Measurements from ENCODE around the gene ZCCHC17. TPM values are rescaled to one million over a fixed set of nuclear protein-coding genes. Genes with fewer than 3 reads are reported as not detected.

The ZCCHC17 gene
- total RNA-seq, 1 experiment from 2014 or later, result 30.2 TPM

DNA sequence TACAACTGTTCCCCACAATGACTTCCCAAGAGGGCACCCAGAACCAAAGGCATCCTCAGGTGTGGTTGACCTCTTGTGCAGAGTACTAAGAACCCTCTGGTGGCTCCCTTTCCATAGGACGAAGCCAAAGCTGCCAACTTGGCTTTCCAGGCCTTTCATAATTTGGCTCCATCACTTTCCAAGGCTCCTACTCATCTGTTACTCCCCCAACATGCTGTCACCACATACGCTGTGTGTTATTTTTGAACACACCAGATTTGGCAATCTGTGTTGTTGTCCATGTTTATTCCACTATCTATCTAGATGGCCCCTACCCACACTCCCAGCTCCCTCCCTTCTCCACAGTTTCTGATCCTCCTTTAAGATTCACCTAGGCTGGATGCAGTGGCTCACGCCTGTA lies 47.0 kb upstream of the ZCCHC17 start:
- Histone ChIP-seq H3K79me2 (ENCODE audit: low read length) (no peaks in the 10 kb centered on the region), H3K27ac (ENCODE audit: low read length) (no peak overlapping the region), H3K4me1 (ENCODE audit: insufficient read depth, low read length) (no peaks in the 10 kb centered on the region), H3K27me3 (ENCODE audit: low read length) (no peaks in the 10 kb centered on the region), H3F3A (ENCODE audit: low read length, unreplicated experiment) (no peaks in the 10 kb centered on the region), H3K9me3 (ENCODE audit: low read length) (no peaks in the 10 kb centered on the region), H2AFZ (ENCODE audit: low read length) (no peak overlapping the region), H3K4me3 (ENCODE audit: low read length) (no peak overlapping the region), H4K20me1 (ENCODE audit: low read length) (no peaks in the 10 kb centered on the region), H3K36me3 (ENCODE audit: low read depth, low read length) (no peaks in the 10 kb centered on the region), H3K9me2 (replicated peaks; ENCODE audit: low read length) (no peaks in the 10 kb centered on the region), H3K4me2 (ENCODE audit: low read length) (no peak overlapping the region), H3K9ac (ENCODE audit: low read length) (no peak overlapping the region)
- BruUV-seq (replicated peaks), result no TSS peak
- intact Hi-C loops (cut with micrococcal nuclease), result no loop called here
- DNase-seq (no peak), ATAC-seq (no peak)
- POLR2A ChIA-PET (ENCODE audit: unreplicated experiment), result no interaction called here
- CTCF ChIA-PET, result no interaction called here
- TF ChIP-seq EZH2 (IDR thresholded peaks at IDR 0.05; ENCODE audit: low read length, unreplicated experiment), result no peak
- TF ChIP-seq EZH2phosphoT487 (IDR thresholded peaks at IDR 0.05; ENCODE audit: borderline replicate concordance, low read length), result no peak
- TF ChIP-seq, protein P1, sequence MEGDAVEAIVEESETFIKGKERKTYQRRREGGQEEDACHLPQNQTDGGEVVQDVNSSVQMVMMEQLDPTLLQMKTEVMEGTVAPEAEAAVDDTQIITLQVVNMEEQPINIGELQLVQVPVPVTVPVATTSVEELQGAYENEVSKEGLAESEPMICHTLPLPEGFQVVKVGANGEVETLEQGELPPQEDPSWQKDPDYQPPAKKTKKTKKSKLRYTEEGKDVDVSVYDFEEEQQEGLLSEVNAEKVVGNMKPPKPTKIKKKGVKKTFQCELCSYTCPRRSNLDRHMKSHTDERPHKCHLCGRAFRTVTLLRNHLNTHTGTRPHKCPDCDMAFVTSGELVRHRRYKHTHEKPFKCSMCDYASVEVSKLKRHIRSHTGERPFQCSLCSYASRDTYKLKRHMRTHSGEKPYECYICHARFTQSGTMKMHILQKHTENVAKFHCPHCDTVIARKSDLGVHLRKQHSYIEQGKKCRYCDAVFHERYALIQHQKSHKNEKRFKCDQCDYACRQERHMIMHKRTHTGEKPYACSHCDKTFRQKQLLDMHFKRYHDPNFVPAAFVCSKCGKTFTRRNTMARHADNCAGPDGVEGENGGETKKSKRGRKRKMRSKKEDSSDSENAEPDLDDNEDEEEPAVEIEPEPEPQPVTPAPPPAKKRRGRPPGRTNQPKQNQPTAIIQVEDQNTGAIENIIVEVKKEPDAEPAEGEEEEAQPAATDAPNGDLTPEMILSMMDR (conservative IDR thresholded peaks at IDR 0.05; ENCODE audit: low read depth, low read length), result no peak

DNA sequence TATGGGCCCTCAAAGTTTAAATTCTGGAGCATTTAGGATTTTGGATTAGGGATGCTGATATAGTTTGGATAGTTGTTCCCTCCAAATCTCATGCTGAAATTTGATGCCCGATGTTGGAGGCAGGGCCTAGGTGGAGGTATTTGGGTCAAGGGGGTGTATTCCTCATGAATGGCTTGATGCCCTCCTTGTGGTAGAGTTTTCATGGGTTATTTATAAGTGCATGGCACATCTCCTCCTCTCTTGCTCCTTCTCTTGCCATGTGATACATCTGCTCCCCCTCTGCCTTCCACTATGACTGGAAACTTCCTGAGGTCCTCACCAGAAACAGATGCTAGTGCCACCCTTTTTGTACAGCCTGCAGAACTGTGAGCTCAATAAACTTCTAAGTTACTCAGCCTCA lies 39.6 kb upstream of the ZCCHC17 start:
- Histone ChIP-seq H3K27me3 (ENCODE audit: low read length) (no peaks in the 10 kb centered on the region), H3K9ac (ENCODE audit: low read length) (no peak overlapping the region), H3K27ac (ENCODE audit: low read length) (no peak overlapping the region), H3F3A (ENCODE audit: low read length, unreplicated experiment) (no peaks in the 10 kb centered on the region), H3K4me3 (ENCODE audit: low read length) (no peak overlapping the region), H3K79me2 (ENCODE audit: low read length) (no peaks in the 10 kb centered on the region), H3K4me2 (ENCODE audit: low read length) (no peak overlapping the region), H4K20me1 (ENCODE audit: low read length) (no peaks in the 10 kb centered on the region), H3K36me3 (ENCODE audit: low read depth, low read length) (peaks cover 41% of the 10 kb centered on the region), H3K9me2 (replicated peaks; ENCODE audit: low read length) (no peaks in the 10 kb centered on the region), H3K9me3 (ENCODE audit: low read length) (no peaks in the 10 kb centered on the region), H2AFZ (ENCODE audit: low read length) (no peak overlapping the region), H3K4me1 (ENCODE audit: insufficient read depth, low read length) (peaks cover 9% of the 10 kb centered on the region; the same call in 1 of the 2 replicates)
- ChIA-PET POLR2A (ENCODE audit: unreplicated experiment) (no interaction called here), CTCF (no interaction called here)
- DNase-seq, result no peak
- intact Hi-C loops (cut with micrococcal nuclease), result no loop called here
- TF ChIP-seq, protein P1 (conservative IDR thresholded peaks at IDR 0.05; ENCODE audit: low read depth, low read length), result no peak
- no peak for TF ChIP-seq EZH2 (IDR thresholded peaks at IDR 0.05; ENCODE audit: low read length, unreplicated experiment)
- no peak for TF ChIP-seq EZH2phosphoT487 (IDR thresholded peaks at IDR 0.05; ENCODE audit: borderline replicate concordance, low read length)
- no TSS peak for BruUV-seq (replicated peaks)
- no peak for ATAC-seq

DNA sequence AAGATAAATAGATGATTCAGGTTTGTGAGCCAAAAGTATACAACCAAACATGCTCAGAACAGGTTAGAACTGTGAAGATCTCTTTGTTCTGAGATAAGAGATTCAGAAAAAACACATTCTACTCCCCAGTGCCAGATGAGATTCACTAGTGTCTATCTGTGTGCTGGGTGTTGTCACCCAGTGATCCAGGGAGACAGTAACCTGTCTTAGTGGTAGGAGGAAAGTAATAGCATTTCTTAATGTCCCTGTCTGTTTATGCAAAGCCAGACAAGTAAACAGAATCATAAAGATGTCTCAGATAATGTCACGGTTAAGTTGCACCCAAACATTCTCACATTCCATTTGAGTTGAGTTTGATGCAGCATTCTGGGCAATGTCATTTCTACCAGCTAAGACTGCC lies 38.3 kb upstream of the ZCCHC17 start:
- no peak for TF ChIP-seq EZH2 (IDR thresholded peaks at IDR 0.05; ENCODE audit: low read length, unreplicated experiment)
- TF ChIP-seq EZH2phosphoT487 (IDR thresholded peaks at IDR 0.05; ENCODE audit: borderline replicate concordance, low read length), result no peak
- TF ChIP-seq, protein P1 (conservative IDR thresholded peaks at IDR 0.05; ENCODE audit: low read depth, low read length), result no peak
- Histone ChIP-seq H3F3A (ENCODE audit: low read length, unreplicated experiment) (no peaks in the 10 kb centered on the region), H3K27me3 (ENCODE audit: low read length) (no peaks in the 10 kb centered on the region), H3K9me3 (ENCODE audit: low read length) (no peaks in the 10 kb centered on the region), H3K36me3 (ENCODE audit: low read depth, low read length) (peaks cover 45% of the 10 kb centered on the region), H3K27ac (ENCODE audit: low read length) (no peak overlapping the region), H3K79me2 (ENCODE audit: low read length) (no peaks in the 10 kb centered on the region), H3K4me1 (ENCODE audit: insufficient read depth, low read length) (peaks cover 13% of the 10 kb centered on the region; the same call in 1 of the 2 replicates), H3K4me2 (ENCODE audit: low read length) (no peak overlapping the region), H3K4me3 (ENCODE audit: low read length) (no peak overlapping the region), H2AFZ (ENCODE audit: low read length) (no peak overlapping the region), H3K9ac (ENCODE audit: low read length) (no peak overlapping the region), H4K20me1 (ENCODE audit: low read length) (no peaks in the 10 kb centered on the region), H3K9me2 (replicated peaks; ENCODE audit: low read length) (no peaks in the 10 kb centered on the region)
- BruUV-seq (replicated peaks), result no TSS peak
- DNase-seq (no peak), ATAC-seq (no peak)
- CTCF ChIA-PET, result no interaction called here
- POLR2A ChIA-PET (ENCODE audit: unreplicated experiment), result no interaction called here
- intact Hi-C loops (cut with micrococcal nuclease), result no loop called here

Measured in PC-3 (cell line).